NCI-H1436 (cell line): ENCODE data around the gene ENTPD7.

Experiments
- DNase-seq: peaks from one replicate; lab custom pipeline; 2025; lab: John Stamatoyannopoulos, UW

The ENTPD7 gene

GRCh38 chr10:99648717-99649116 is 10.6 kb upstream of the ENTPD7 start:
- DNase-seq = no peak

GRCh38 chr10:99652800-99653390 is 6.4 kb upstream of the ENTPD7 start:
- DNase-seq = no peak

- no peak for DNase-seq
Observed at GRCh38 chr10:99654390-99655175, 4.7 kb upstream of the ENTPD7 start.

DNA sequence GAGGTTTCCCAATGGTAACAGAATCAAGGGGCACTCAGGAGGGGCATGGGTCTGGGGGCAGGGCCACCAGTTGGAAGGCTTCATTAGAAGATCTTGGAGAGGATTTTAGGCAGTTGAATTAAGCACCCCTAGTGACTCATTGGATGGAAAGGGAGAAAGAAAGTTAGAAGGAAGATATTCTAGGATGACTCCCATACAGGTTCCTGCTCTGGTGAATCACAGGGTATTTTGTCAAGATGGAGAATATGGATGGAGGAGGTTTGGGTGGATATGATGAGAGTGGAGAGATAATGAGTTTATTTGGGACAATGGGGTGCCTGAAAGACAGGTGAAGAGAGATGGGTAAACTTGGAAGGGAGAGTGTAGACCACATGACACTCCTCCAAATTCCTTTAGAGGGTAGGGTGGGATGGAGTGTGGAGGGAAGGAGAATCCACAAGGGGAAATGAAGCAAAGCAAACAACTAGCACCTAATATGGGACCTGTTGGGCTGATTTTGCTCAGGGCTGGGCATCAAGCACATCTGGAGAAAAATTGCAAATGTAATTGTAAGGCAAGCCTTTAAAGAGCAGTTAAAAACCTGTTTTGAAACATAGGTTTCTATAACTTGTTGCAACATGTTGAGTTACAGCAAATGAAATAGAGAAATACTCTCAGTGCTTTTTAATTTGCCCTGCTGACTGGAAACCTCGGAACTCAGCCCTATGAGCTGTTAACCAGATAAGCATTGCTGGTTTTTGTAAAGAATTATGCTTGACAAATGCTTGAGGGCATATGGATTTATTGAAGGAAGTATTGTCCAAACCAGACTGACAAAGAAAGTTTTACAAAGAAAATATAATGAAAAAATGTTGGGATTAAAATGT is 2.9 kb upstream of the ENTPD7 start:
- DNase-seq = no peak

GRCh38 chr10:99658622-99659030 is 683 bp upstream of the ENTPD7 start:
- peak; percentile 3 for DNase-seq

DNA sequence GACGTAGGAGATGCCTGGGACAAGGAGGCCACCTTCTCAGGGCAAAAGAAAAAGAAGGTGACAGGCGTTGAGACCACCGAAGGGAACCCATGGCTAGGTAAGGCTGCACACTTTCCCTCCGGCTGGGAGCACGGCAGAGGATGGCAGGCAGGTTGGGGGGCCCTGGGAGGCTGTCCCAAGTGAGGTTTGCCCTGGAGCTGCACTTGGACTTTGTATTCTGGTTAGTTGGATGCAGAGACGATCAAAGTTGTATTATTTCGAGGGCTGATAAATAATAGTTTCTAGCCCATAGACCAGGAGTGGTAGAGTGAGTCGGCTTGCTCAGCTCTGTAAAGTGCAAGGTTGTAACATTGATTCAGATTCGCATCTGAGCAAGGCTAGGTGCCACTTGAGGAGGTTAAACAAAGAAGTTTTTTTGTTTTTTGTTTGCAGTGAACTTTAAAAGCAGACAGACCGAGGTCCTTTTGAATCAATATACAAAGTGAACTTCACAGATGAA is 608 bp downstream of the ENTPD7 start:
- no peak for DNase-seq

DNA sequence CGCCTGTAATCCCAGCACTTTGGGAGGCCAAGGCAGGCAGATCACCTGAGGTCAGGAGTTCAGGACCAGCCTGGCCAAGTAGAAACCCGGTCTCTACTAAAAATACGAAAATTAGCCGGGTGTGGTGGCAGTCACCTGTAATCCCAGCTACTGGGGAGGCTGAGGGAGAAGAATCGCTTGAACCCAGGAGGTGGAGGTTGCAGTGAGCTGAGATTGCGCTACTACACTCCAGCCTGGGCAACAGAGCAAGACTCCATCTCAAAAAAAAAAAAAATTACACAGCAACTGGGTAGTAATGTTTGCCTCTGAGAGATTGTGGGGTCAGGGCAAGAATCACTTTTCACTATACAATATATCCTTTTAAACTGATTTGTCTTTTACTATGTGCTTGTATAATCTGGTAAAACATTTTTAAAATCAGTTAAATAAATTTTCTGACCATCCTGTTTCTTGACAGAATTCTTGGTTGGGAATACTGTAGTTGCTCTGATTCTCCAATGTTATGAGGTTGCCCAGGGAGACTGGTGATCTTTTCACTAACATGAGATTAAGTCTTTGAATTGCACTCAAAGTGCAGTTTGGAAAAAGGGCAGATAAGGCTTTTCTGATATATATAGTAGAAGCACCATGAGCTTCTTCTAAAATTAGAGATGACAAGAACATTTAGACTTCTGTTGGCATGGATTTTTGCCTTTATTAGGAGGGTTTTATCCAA is 1.5 kb downstream of the ENTPD7 start:
- DNase-seq = no peak

DNA sequence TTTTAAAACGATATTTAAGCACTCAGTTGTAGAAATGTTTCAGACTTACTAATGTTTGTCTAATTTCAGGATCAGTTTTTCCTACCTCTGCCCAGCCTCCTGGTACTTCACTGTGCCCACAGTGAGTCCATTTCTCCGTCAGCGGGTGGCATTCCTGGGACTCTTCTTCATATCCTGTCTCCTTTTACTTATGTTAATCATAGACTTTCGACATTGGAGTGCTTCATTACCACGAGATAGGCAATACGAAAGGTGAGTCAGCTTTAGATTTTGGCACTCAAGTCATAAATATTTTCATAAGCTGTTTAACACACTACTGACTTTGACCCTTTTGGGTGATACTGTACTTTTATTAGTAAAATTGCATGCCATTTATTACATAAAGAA is 2.1 kb downstream of the ENTPD7 start:
- no peak for DNase-seq

DNA sequence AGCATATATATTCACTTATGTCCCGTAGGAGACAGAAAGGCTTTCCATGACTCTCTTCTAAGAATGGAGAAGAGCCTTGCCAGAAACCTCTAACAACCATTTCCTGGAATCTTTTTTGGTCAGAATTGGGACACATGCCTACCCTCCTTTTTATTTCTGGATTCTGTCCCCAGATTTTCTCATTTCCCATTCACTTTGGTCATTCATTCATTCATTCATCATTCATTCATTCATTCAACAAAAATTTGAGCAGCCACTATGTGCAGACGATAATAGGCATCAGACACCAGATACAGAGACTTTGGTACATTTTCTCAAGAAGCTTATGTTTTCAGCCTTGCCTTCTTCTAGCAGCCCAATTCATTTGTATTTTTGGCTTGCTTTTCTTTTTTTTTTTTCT is 6.0 kb downstream of the ENTPD7 start:
- no peak for DNase-seq

DNA sequence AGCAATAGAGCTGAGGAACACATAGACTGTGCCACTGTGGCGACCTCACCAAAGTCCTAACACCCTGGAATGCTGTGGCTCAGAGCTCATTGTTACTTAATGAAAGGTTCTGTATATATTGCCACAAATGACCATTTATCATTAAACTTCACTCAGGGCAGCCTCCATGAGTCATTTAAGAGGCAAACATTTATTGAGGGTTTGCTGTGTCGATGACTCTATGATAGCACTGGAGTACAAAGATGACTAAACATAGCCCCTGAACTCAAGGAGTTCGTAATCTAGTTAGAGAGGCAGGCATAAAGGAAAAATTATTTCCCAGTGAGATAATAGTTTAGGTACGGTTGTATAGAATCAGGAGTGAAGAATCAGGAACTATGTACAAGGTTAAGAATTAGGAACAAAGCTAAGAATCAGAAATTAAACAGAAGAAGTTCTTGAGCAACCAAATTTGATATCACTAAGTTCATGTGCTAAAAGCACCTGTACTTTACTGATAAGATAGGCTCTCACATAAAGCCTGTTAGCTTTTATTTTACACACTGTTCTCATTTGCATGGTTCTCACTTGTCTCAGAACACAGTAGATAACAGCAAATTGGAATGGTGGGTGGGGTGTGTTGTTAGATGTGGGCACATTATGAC is 7.9 kb downstream of the ENTPD7 start:
- DNase-seq = no peak

DNA sequence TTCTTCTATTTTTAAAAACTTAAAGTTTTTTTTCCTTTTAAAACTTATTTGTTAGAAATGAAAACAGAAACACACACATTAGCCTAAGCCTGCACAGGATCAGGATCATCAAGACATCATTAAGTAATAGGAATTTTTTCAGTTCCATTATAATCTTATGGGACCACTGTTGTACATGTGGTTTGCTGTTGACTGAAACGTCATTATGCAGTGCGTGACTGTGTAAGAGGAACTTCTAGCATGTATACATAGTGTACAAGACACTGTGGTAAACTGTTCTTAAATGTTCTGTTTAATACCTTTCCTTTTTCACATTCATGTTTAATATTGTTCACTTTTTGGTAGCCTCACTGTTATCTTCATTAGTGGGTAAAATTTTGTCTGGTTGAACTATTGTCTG is 12.1 kb downstream of the ENTPD7 start:
- no peak for DNase-seq

GRCh38 chr10:99672884-99673283 is 13.6 kb downstream of the ENTPD7 start:
- no peak for DNase-seq

DNA sequence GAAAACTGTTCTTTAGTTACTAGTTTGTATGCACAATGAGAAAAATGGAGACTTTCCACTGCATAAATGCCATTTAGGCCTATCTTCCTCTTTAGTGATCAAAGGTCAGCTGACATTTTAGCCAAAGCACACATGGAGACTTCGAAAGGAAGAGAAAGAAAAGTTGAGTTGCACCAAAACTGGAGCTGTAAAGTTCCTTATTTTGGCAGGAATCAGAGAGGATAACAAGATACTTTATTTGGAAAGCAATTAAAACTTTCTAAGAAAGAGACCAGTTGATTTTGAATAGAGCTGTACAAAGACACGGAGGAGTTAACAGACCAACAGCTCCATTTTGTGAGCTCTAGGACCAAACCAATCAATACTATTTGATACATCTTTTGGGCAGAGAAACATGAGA is 14.2 kb downstream of the ENTPD7 start:
- DNase-seq = no peak

GRCh38 chr10:99674762-99675161 is 15.5 kb downstream of the ENTPD7 start:
- no peak for DNase-seq

- no peak for DNase-seq
Observed at GRCh38 chr10:99676426-99676825, 17.1 kb downstream of the ENTPD7 start.

- no peak for DNase-seq
Observed at GRCh38 chr10:99676895-99677294, 17.6 kb downstream of the ENTPD7 start.

- no peak for DNase-seq
Observed at GRCh38 chr10:99678921-99679320, 19.6 kb downstream of the ENTPD7 start.

- DNase-seq = no peak
Observed at GRCh38 chr10:99681553-99681952, 22.2 kb downstream of the ENTPD7 start.

DNA sequence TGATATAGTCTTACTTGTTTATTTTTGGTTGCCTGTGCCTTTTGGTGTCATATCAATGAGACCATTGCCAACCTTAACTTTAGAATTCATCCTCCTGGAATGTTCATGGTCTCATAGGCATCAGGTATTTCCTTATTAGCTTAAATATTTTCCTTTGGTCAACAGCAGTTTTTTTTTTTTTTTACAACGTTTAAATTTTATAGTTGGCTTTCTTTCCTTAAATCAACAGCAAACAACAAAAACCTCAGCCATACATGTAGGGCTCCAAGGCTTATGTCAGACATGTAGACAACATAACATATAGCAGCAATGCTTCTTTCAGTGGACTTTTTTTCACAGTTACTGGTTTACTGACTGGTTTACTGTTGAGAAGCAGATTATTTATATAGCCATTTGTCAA is 22.7 kb downstream of the ENTPD7 start:
- DNase-seq = no peak

- no peak for DNase-seq
Observed at GRCh38 chr10:99682752-99683151, 23.4 kb downstream of the ENTPD7 start.

- DNase-seq = no peak
Observed at GRCh38 chr10:99685597-99685967, 26.3 kb downstream of the ENTPD7 start.

DNA sequence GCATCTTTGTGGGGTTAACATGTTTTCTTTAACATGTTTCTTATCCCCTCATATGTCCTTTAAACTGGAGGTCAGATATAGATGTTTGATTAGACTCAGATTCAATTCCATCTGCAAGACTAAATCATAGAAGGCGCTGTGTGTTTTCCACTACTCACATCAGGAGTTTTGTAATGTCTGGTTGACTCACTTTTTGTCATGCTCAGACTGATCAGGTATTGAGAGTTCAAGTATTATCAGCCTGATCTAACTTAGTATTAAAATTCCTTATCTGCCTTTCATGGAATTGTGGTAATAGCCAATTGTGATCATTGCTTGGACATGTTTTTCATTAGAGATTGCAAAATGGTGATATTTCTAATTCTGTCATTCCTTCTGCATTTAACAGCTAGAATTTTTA is 30.2 kb downstream of the ENTPD7 start:
- DNase-seq = no peak
